SJSA1 (cell line): ENCODE results near the gene RNF182. TPM values are rescaled to one million over a fixed set of nuclear protein-coding genes. Genes with fewer than 3 reads are reported as not detected.

Experiments used
- DNase-seq, 2 experiments: peaks; one replicate each; pipeline ENCODE4 v3.0.0-alpha.2; 2015 to 2020; ENCODE audit warnings: low spot score in 2 of 2, low read depth in 1 of 2
- H3K27ac ChIP-seq: fragments of 250-450 bp; sonication (Bioruptor Pico); 2 replicates; pipeline ENCODE4 v1.5.1; 2020; ENCODE audit warnings: mild to moderate bottlenecking, moderate library complexity
- H3K27me3 ChIP-seq: fragments of 250-450 bp; sonication (Bioruptor Pico); replicated peaks from 2 replicates; pipeline ENCODE4 v1.5.1; 2020; ENCODE audit warnings: mild to moderate bottlenecking, moderate library complexity
- H3K36me3 ChIP-seq: fragments of 250-450 bp; sonication (Bioruptor Pico); 2 replicates; pipeline ENCODE4 v1.5.1; 2020; ENCODE audit warnings: mild to moderate bottlenecking
- H3K4me1 ChIP-seq: fragments of 250-450 bp; sonication (Bioruptor Pico); replicated peaks from 2 replicates; pipeline ENCODE4 v1.6.1; 2021; ENCODE audit warnings: mild to moderate bottlenecking
- H3K4me3 ChIP-seq: fragments of 250-450 bp; sonication (Bioruptor Pico); 2 replicates; pipeline ENCODE4 v1.5.1; 2020; ENCODE audit warnings: mild to moderate bottlenecking
- H3K9me3 ChIP-seq: fragments of 250-450 bp; sonication (Bioruptor Pico); replicated peaks from 2 replicates; pipeline ENCODE4 v1.5.1; 2020; ENCODE audit warnings: mild to moderate bottlenecking
- total RNA-seq: library from RNA; depleted of rRNA; stranded (reverse); fragments of >200 nt; shearing (Covaris generic); gene quantifications from 2 replicates; pipeline ENCODE4 v1.2.3, GENCODE V29; 2014; rRNA removed

RNF182 gene
- total RNA-seq, 1 experiment from 2014 or later, result 3.1 TPM

- H3K9me3 ChIP-seq, result no peaks in the 10 kb centered on the region
- H3K4me3 ChIP-seq, result no peak overlapping the region
- H3K4me1 ChIP-seq, result peaks cover 18% of the 10 kb centered on the region
- no peak overlapping the region for H3K27ac ChIP-seq
- no peaks in the 10 kb centered on the region for H3K36me3 ChIP-seq
- DNase-seq, result no peak
- H3K27me3 ChIP-seq, result no peaks in the 10 kb centered on the region
Observed at GRCh38 chr6:14026831-14027539, 102.2 kb downstream of the RNF182 start.

GRCh38 chr6:14028631-14029030, 103.9 kb downstream of the RNF182 start:
- no peak for DNase-seq
- H3K9me3 ChIP-seq, result no peaks in the 10 kb centered on the region
- H3K4me3 ChIP-seq, result no peak overlapping the region
- H3K27ac ChIP-seq, result no peak overlapping the region
- H3K4me1 ChIP-seq, result peaks cover 15% of the 10 kb centered on the region
- no peaks in the 10 kb centered on the region for H3K27me3 ChIP-seq
- H3K36me3 ChIP-seq, result no peaks in the 10 kb centered on the region

- H3K27ac ChIP-seq, result no peak overlapping the region
- DNase-seq, result no peak
- H3K4me1 ChIP-seq, result peaks cover 5% of the 10 kb centered on the region
- H3K36me3 ChIP-seq, result no peaks in the 10 kb centered on the region
- H3K9me3 ChIP-seq, result no peaks in the 10 kb centered on the region
- no peak overlapping the region for H3K4me3 ChIP-seq
- H3K27me3 ChIP-seq, result no peaks in the 10 kb centered on the region
Observed at GRCh38 chr6:14029605-14030004, 104.9 kb downstream of the RNF182 start.

Other genes starting within 250 kb of the RNF182 start
- 24.0 and 38.5 TPM in 2 replicates for gene RANBP9, start 213.1 kb upstream of the RNF182 start, total RNA-seq
- gene MCUR1, start 110.4 kb upstream of the RNF182 start, total RNA-seq, result 25.1 and 27.9 TPM in 2 replicates
- 15.9 and 24.6 TPM in 2 replicates for gene CD83, start 192.8 kb downstream of the RNF182 start, total RNA-seq